Breast epithelium (tissue), 3 donors: ENCODE data around the gene AJM1.

Experiments
- POLR2A ChIP-seq: fragments of 450-650 bp; IDR thresholded peaks from one replicate; pipeline ENCODE4 v1.6.1; 2016; ENCODE audit warnings: antibody characterized with exemption, mild to moderate bottlenecking, moderate library complexity
- TF ChIP-seq, protein P1 (sequence below), 3 donors: fragments of 450-650 bp; IDR thresholded peaks; one replicate each; pipeline ENCODE4 v1.5.1; 2016 to 2017; ENCODE audit warnings: antibody characterized with exemption in 3 of 3, mild to moderate bottlenecking in 3 of 3, moderate library complexity in 3 of 3

DNA sequence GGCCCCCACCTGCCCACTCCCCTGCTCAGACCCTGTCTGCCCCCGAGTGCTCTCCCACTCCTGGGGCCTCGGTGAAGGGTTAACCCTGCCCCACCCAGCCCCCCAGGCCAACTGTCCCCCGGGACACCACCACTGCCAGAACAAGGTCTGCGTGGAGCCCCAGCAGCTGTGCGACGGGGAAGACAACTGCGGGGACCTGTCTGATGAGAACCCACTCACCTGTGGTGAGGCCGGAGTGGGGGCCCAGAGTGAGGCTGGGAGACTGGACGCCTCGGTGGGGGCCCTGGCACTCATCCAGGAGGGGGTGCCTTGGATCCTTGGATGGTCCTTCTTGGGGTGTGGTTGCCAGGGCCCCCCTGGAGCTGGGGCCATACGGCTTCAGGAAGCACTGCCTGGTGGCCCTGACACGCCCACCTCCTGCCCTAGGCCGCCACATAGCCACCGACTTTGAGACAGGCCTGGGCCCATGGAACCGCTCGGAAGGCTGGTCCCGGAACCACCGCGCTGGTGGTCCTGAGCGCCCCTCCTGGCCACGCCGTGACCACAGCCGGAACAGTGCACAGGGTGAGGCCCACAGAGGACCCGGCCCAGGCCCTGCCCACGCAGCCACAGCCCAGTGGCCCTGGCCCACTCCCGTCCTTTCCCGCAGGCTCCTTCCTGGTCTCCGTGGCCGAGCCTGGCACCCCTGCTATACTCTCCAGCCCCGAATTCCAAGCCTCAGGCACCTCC is 12.0 kb downstream of the AJM1 start:
- no peak for TF ChIP-seq POLR2A
- TF ChIP-seq, protein P1, sequence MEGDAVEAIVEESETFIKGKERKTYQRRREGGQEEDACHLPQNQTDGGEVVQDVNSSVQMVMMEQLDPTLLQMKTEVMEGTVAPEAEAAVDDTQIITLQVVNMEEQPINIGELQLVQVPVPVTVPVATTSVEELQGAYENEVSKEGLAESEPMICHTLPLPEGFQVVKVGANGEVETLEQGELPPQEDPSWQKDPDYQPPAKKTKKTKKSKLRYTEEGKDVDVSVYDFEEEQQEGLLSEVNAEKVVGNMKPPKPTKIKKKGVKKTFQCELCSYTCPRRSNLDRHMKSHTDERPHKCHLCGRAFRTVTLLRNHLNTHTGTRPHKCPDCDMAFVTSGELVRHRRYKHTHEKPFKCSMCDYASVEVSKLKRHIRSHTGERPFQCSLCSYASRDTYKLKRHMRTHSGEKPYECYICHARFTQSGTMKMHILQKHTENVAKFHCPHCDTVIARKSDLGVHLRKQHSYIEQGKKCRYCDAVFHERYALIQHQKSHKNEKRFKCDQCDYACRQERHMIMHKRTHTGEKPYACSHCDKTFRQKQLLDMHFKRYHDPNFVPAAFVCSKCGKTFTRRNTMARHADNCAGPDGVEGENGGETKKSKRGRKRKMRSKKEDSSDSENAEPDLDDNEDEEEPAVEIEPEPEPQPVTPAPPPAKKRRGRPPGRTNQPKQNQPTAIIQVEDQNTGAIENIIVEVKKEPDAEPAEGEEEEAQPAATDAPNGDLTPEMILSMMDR (IDR thresholded peaks at IDR 0.05): no peak
